Measurements from ENCODE around the gene KPNA5.

DNA sequence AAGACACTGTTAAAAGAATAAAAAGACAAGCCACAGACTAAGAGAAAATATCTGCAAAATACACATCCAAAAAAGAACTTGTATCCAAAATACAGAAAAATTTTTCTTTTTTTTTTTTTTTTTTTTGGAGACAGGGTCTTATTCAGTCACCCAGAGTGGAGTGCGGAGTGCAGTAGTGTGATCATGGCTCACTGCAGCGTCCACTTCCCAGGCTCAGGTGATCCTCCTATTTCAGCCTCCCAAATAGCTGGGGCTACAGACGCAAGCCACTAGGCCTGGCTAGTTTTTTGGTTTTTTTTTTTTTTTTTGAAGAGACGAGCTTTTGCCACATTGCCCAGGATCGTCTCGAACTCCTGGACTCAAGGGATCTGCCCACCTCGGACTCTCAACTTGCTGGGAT lies 15.5 kb upstream of the KPNA5 start:
- TF ChIP-seq, protein P1, sequence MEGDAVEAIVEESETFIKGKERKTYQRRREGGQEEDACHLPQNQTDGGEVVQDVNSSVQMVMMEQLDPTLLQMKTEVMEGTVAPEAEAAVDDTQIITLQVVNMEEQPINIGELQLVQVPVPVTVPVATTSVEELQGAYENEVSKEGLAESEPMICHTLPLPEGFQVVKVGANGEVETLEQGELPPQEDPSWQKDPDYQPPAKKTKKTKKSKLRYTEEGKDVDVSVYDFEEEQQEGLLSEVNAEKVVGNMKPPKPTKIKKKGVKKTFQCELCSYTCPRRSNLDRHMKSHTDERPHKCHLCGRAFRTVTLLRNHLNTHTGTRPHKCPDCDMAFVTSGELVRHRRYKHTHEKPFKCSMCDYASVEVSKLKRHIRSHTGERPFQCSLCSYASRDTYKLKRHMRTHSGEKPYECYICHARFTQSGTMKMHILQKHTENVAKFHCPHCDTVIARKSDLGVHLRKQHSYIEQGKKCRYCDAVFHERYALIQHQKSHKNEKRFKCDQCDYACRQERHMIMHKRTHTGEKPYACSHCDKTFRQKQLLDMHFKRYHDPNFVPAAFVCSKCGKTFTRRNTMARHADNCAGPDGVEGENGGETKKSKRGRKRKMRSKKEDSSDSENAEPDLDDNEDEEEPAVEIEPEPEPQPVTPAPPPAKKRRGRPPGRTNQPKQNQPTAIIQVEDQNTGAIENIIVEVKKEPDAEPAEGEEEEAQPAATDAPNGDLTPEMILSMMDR (IDR thresholded peaks at IDR 0.05; ENCODE audit: low read depth, low read length) = no peak
- no peak for TF ChIP-seq EZH2phosphoT487 (IDR thresholded peaks at IDR 0.05; ENCODE audit: low read depth)

All from OCI-LY3 (cell line).